Thoracic aorta (tissue), 2 donors: ENCODE results near the gene KRTAP10-3. TPM values are rescaled to one million over a fixed set of nuclear protein-coding genes. Genes with fewer than 3 reads are reported as not detected.
"Not testable (repeated sequence)": the region's sequence is repeated elsewhere in the genome, so short reads cannot be mapped to it uniquely, and the experiment has no call there.

Source experiments
- ATAC-seq: fragments of 150-250 bp; one replicate; pipeline ENCODE4 v1.8.0; 2017; ENCODE audit warnings: low read depth; ENCODE audit not compliant: insufficient number of reproducible peaks, low FRiP score
- DNase-seq: peaks from one replicate; pipeline ENCODE4 v3.0.0-alpha.2; 2020; ENCODE audit warnings: low spot score
- H3K27ac ChIP-seq, 2 donors: fragments of 200-600 bp; sonication (generic); 1 replicate in 1 of 2; 2 replicates in 1 of 2; pipeline ENCODE4 v1.5.1; 2016; ENCODE audit warnings: mild to moderate bottlenecking in 2 of 2, moderate library complexity in 2 of 2
- H3K27me3 ChIP-seq: fragments of 200-600 bp; sonication (generic); replicated peaks from 2 replicates; pipeline ENCODE4 v1.6.0; 2016; ENCODE audit warnings: mild to moderate bottlenecking; ENCODE audit not compliant: insufficient read depth
- H3K36me3 ChIP-seq: fragments of 200-600 bp; sonication (generic); one replicate; pipeline ENCODE4 v1.5.1; 2016
- H3K4me1 ChIP-seq, 2 donors: fragments of 200-600 bp; sonication (generic); 1 replicate in 1 of 2; 2 replicates in 1 of 2; pipeline versions ENCODE4 v1.5.1 to v1.6.0; 2016; ENCODE audit warnings: low read depth in 2 of 2, mild to moderate bottlenecking in 1 of 2; ENCODE audit not compliant: control insufficient read depth in 1 of 2
- H3K4me3 ChIP-seq: fragments of 200-600 bp; sonication (generic); 2 replicates; pipeline ENCODE4 v1.5.1; 2016; ENCODE audit warnings: mild to moderate bottlenecking
- H3K9me3 ChIP-seq: fragments of 200-600 bp; sonication (generic); 2 replicates; pipeline ENCODE4 v1.5.1; 2016
- total RNA-seq, 2 donors: library from RNA; depleted of rRNA; stranded (reverse); fragments of >200 nt; gene quantifications; one replicate each; pipeline versions ENCODE4 v1.1.0 to v1.2.3, GENCODE V29; 2016
- TF ChIP-seq, protein P1 (sequence below): fragments of 200-600 bp; sonication (generic); IDR thresholded peaks from one replicate; pipeline ENCODE4 v1.5.1; 2019; ENCODE audit warnings: antibody characterized with exemption

Gene KRTAP10-3
- total RNA-seq, 2 donors from 2014 or later, result not detected

DNA sequence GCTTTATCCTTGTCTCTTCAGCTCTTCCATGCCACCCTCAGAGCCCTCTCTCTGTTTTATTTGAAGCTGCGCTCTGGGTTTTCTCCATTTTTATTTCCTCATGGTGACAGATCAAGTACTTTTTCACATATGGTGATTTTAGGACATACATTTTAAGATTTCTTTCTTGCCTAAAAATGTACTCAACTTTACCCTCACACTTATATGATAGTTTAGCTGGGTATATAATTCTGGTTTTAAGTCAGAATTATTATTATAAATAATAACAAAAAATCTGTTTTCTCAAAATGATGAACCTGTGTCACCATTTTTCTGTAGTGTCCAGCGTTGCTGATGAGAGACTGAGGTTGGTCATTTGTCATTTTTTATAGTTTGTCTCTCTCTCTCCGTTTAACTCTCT lies 22.6 kb upstream of the KRTAP10-3 start:
- H3K4me3 ChIP-seq, result no peak overlapping the region
- peaks cover 13% of the 10 kb centered on the region for H3K9me3 ChIP-seq
- H3K36me3 ChIP-seq, result no peaks in the 10 kb centered on the region
- ATAC-seq, result no peak
- TF ChIP-seq, protein P1, sequence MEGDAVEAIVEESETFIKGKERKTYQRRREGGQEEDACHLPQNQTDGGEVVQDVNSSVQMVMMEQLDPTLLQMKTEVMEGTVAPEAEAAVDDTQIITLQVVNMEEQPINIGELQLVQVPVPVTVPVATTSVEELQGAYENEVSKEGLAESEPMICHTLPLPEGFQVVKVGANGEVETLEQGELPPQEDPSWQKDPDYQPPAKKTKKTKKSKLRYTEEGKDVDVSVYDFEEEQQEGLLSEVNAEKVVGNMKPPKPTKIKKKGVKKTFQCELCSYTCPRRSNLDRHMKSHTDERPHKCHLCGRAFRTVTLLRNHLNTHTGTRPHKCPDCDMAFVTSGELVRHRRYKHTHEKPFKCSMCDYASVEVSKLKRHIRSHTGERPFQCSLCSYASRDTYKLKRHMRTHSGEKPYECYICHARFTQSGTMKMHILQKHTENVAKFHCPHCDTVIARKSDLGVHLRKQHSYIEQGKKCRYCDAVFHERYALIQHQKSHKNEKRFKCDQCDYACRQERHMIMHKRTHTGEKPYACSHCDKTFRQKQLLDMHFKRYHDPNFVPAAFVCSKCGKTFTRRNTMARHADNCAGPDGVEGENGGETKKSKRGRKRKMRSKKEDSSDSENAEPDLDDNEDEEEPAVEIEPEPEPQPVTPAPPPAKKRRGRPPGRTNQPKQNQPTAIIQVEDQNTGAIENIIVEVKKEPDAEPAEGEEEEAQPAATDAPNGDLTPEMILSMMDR, result no peak
- no peak overlapping the region for H3K27ac ChIP-seq
- DNase-seq, result no peak
- H3K27me3 ChIP-seq, result no peaks in the 10 kb centered on the region
- no peaks in the 10 kb centered on the region for H3K4me1 ChIP-seq

- not testable (repeated sequence) for H3K4me3 ChIP-seq, H3K36me3 ChIP-seq, H3K27ac ChIP-seq, H3K27me3 ChIP-seq, H3K4me1 ChIP-seq, ATAC-seq, DNase-seq
- H3K9me3 ChIP-seq, result peaks cover 13% of the 10 kb centered on the region
Observed at GRCh38 chr21:44580231-44580821, 21.7 kb upstream of the KRTAP10-3 start, which contains the start of gene KRTAP10-5. TSS of gene KRTAP10-5 (minus strand) at chr21:44580604. CDS start at chr21:44580578, 26 bp downstream.

DNA sequence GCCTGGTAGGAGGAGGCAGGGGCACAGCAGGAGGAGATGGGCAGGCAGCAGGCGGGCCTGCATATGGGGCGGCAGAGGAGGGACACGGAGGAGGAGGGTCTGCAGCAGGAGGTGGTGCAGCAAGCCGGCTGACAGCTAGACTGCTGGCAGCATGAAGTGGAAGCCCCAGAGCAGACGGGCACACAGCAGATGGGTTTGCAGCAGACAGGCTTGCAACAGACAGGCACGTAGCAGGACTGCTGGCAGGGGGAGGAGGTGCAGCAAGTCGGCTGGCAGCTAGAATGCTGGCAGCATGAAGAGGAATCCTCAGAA lies 21.2 kb upstream of the KRTAP10-3 start:
- Histone ChIP-seq H3K4me1 (no peaks in the 10 kb centered on the region), H3K27ac (no peak overlapping the region), H3K4me3 (no peak overlapping the region), H3K9me3 (peaks cover 13% of the 10 kb centered on the region), H3K36me3 (no peaks in the 10 kb centered on the region), H3K27me3 (no peaks in the 10 kb centered on the region)
- ATAC-seq (no peak), DNase-seq (no peak)
- TF ChIP-seq, protein P1, result no peak

DNA sequence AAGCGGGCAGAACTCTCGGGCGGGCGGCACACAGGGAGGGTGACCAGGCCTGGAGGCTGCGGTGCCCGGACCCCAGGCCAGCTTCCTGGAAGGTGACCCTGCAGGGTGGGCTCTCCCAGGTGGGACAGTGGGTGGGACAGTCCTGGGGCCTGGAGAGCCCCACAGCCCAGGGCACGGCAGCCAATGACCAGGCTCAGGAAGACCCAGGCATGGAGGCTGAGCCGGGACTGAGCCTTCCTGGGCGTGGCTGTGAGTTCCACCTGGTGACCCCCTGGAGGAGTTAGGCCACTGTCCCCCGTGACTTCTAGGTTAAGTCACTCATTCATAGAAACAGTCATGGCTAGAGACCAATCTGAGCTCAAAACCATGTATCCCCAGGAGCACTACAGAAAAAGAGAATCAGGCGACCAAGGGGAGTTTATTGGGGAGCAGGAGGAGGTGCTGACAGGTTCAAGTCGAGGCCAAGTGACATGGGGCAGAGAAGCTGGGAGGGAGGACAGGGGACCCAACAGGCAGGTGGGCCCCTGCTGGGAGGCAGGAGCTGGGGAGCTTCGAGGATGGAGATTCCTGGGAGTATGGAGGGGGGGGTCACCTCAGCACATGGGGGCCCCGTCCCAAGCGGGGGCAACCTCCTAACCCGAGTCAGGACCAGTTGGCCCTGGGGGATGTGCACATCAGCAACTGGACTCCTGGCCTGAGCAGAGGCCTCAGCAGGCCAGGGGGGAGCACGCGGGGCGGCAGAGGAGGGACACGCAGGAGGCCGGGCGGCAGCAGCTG lies 20.6 kb upstream of the KRTAP10-3 start:
- ATAC-seq (no peak), DNase-seq (no peak)
- H3K4me1 ChIP-seq, result no peaks in the 10 kb centered on the region
- no peak overlapping the region for H3K27ac ChIP-seq
- peaks cover 13% of the 10 kb centered on the region for H3K9me3 ChIP-seq
- H3K27me3 ChIP-seq, result no peaks in the 10 kb centered on the region
- H3K36me3 ChIP-seq, result no peaks in the 10 kb centered on the region
- TF ChIP-seq, protein P1, result no peak
- no peak overlapping the region for H3K4me3 ChIP-seq

DNA sequence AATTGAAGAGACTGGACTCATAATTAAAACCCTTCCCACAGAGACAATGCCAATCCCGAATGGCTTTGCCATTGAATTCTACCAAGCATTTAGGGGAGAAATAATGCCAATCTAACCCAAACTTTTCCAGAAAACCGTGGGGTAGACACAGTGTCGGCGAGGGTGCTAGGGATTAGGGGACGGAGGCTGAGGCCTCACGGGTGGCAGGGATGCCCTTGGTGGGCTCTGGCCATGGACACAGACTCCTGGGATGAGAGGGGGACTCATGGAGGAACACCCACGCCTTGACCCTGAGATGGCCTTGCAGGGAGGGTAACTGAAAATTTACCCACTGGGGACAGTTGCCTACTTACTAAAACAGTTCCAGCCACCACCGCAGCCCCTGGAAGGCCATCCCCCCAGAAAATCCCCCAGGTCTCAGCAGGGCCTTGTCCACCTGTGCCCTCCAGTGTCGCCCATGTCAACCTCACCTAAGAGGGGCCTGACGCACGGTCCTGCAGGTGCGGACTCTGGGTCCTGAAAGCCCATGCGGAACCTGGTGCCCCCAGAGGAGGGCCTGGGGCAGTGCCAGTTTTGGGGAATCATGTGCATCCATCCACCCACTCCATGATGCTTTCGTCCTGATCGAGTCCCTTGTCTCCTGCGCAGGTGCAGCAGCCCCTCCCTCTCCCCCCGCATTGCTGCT lies 19.9 kb upstream of the KRTAP10-3 start:
- Histone ChIP-seq H3K9me3 (peaks cover 13% of the 10 kb centered on the region), H3K36me3 (no peaks in the 10 kb centered on the region), H3K4me1 (no peaks in the 10 kb centered on the region), H3K4me3 (no peak overlapping the region), H3K27ac (no peak overlapping the region), H3K27me3 (no peaks in the 10 kb centered on the region)
- TF ChIP-seq, protein P1, result no peak
- DNase-seq (no peak), ATAC-seq (no peak)
